HG03558 (cell line): ENCODE results near the gene TBCB.

Experiments
- ATAC-seq: cut with Tn5 transposase; IDR thresholded peaks from one replicate; pipeline ENCODE4 v1.9.1; 2021; ENCODE audit warnings: moderate number of reproducible peaks; ENCODE audit not compliant: unreplicated experiment; ENCODE audit errors: extremely low read depth

TBCB gene

GRCh38 chr19:36100476-36100875 is 14.8 kb upstream of the TBCB start:
- ATAC-seq, result no peak

DNA sequence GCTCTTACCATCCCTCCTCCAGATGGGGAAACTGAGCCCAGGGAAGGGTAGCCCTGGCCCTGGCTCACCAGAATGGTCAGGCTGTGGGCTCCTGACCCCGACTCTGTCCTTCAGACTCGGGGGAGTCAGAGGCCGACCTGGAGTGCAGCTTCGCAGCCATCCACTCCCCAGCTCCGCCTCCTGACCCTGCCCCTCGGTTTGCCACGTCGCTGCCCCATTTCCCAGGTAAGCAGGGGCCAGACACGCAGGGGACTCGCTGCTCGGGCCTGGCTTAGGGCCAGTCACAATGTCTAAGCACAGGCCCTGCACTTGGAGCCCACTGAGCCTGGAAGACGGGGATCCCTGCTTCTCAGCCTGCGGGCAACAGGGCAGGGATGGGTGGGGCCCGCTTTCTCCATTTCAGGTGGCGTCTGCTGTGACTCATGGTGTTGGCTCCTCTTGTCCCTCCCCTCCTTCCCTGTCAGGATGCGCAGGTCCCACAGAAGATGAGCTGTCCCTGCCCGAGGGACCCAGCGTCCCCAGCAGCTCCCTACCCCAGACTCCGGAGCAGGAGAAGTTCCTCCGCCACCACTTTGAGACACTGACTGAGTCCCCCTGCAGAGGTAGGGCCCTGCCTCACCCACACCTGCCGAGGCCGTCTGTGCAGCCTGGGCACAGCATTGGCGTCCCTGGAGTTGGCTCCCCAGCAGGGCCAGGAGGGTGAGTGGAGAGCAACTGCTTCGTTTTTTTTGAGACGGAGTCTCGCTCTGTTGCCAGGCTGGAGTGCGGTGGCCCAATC is 13.5 kb upstream of the TBCB start:
- no peak for ATAC-seq

DNA sequence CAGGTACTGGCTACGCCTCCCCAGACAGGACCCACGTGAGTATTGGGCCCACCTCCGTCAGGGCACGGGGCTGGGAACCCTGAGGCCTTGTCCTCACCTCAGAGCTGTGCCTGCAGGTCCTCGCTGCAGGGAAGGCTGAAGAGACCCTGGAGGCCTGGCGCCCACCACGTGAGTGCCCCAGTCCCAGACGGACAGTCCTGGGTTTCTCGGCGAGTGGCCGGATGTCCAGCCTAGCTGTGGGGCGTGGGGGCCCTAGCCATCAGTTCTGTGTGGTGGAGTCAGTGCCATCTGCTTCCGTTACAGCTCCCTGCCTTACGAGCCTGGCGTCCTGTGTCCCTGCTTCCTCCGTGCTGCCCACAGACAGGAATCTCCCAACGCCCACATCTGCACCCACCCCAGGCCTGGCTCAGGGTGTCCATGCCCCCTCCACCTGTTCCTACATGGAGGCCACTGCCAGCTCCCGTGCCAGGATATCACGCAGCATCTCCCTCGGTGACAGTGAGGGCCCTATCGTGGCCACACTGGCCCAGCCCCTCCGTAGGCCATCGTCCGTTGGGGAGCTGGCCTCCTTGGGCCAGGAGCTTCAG is 12.1 kb upstream of the TBCB start:
- ATAC-seq, result no peak

GRCh38 chr19:36103842-36104552 is 11.3 kb upstream of the TBCB start:
- no peak for ATAC-seq

DNA sequence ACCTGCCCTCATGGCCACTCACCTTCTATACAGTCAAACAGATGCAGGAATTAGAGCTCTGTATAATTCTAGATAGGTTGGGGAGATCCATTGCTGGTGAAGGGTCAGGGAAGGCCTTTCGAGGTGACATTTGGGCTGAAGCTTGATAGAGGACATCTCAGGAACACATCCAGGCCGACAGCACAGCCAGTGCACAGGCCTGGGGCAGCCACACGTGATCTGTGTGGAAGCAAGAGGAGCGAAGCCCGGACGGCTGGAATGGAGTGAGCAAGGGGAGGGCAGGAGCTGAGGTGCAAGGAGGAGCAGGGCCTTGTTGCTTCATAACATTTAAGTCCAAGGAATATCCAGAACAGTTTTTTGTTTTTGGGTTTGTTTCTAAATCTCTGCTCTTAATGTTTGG is 8.8 kb upstream of the TBCB start:
- no peak for ATAC-seq

GRCh38 chr19:36106991-36107390 is 8.3 kb upstream of the TBCB start:
- ATAC-seq, result no peak

GRCh38 chr19:36108684-36109083 is 6.6 kb upstream of the TBCB start:
- no peak for ATAC-seq

DNA sequence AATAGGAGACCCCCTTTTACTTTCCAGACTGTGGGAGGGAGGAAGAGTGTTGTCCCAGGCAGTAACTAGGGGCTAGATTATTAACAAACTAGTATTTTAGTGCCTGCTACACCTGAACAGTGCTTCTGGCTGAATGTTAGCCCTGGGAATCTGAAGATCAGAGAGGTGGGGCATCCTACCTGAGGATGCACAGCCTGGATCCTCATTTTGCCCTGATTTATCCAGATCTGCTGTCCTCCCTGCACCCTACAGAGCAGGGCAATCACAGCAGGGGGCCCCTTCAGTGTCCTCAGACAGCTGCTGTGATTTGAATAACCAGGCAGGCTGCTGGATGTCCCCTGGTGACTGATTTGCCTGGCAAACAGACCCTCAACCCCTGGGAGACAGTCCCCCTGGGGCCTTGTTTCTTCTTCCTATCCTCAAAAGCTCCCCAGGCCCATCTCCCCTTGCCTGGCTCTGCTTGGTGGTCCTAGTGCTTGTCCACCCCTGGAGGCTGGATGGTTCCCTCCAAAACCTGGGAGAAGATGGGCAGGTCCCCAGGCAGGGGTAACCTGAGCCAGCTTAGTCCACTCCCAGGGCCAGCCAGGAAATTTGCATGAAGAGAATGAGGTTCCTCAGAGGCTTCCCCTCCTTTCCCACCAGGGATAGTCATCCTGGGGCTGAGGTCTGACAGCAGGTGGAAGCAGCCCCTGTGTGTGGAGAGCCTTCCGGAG is 4.6 kb upstream of the TBCB start, which contains the start of gene OVOL3:
Gene OVOL3 (plus strand): TSS at position 657 of the 713 bp plus-strand sequence. CDS start 60 bp downstream, outside the sequence.
- ATAC-seq, result no peak

DNA sequence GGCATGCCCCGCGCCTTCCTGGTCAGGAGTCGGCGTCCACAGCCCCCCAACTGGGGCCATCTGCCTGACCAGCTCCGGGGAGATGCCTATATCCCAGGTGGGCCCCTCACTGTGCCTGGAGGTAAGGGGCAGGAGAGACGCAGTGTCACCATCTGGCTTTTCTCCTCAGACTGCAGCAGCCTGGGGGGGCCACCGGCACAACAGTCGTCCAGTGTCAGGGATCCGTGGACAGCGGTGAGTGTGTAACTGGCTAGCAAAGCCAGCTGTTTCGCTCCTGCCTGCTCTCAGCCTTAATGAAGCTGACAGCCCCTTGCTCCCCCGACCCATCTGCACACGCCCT is 4.1 kb upstream of the TBCB start:
- ATAC-seq, result no peak

- ATAC-seq, result no peak
Observed at GRCh38 chr19:36112678-36113077, 2.6 kb upstream of the TBCB start.

GRCh38 chr19:36113425-36113824 is 1.8 kb upstream of the TBCB start:
- ATAC-seq, result no peak

GRCh38 chr19:36113894-36114720 is 1.2 kb upstream of the TBCB start:
- no peak for ATAC-seq

DNA sequence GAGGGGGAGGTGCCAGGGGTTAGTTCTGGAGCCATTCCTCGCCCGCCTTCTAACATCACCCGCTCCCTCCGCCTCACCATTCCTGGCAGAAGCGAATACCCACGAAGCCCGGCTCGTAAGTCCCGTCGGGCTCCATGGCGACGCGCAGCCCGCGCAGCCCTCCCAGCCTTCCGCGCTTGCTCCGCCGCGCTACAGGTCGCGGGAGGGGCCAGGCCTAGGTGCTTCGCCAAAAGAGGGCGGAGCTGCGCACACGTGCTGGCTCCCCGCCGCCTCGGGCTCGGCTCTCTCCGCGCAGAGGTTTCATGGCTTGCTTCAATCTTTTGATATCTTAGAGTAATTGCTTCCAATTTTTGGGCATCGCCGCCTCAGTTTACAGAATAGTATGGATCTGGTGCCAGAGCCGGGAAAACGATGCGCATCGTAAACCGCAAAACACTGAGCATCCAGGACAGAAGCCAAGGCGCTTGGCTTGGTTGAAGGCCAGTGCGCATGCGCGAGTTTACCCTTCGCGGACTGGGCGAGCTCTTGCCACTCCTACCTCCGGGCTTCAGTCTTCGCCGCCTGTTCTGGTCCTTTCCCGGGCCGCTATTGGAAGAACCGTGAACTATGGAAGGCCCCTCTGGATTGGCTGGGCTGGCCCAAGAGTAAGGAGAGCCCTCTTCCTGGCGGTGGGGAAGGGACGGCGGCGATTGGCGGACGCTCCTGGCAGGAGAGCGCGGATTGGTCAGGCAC is 381 bp upstream of the TBCB start, which contains the start of gene POLR2I:
Gene POLR2I (minus strand): TSS at position 155 of the 732 bp plus-strand sequence. CDS start 19 bp downstream, at position 136.
- ATAC-seq, result peak; percentile 66

DNA sequence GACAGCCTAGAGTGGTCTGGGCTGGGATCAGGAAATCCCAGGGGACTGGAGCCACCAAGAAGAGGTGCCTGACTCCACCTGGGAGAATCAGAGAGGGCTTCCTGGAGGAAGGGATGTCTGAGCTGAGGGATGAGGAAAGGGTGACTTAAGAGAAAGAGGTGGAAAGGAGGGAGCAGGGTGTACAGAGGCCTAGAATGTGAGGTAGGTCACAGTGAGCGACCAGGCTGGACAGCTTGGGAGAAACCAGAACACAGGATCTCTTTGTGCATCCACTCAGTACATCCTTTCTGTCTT is 1.0 kb downstream of the TBCB start:
- ATAC-seq, result no peak

DNA sequence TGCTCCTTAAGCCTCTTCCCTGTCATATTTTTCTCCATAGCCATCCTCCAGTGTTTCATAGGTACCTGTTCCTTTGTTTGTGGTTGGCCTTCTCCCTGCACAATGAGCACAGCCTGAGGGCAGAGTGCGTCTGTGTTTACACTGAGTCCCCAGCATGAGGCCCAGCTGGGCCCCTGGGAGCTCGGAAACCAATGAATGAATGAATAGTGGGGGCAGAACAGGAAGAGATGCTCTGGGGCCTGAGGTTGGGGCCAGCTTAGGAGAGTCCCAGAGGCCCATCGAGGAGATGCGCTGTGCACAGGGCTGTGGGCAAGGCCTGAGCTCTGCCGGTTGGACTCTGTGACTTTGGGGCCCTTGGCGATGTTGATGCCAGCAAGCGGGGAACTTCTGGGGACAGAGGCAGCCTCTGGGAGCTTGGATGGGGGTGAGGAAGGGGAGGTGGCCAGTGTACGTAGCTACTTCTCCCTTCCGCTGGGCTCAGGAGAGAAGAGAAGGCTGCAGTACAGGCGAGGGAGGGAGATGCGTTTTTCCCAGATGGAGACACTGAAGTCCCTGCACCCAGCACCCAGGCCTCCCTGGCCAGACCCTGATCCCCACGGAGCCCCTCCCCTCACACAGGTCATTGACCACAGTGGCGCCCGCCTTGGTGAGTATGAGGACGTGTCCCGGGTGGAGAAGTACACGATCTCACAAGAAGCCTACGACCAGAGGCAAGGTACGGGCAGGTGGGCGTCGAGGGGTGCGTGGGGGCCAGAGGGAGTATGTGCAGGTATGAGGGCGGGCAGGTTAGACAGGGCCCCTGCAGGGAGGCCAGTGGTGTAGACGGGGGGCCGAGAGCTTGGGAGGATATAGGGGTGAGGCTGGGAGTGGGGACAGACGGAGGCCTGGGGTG is 5.1 kb downstream of the TBCB start:
- ATAC-seq, result no peak

DNA sequence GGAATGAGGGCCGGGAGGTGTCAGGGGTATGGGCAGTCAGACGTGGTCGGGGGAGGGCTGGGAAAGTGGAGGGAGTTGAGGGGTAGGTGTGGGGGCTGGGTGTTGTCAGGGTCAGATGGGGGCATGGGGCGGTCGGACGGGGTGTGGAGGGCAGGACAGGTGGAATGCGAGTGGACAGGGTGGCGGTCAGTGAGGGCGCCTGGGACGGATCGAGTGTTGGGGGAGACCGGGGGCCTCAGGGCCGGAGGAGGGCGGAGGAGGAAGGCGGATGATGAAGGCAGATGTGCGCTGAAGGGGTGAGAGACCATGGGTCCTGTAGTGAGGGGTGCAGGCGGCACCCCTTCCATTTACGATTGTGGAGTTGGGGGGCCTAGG is 5.7 kb downstream of the TBCB start:
- no peak for ATAC-seq

DNA sequence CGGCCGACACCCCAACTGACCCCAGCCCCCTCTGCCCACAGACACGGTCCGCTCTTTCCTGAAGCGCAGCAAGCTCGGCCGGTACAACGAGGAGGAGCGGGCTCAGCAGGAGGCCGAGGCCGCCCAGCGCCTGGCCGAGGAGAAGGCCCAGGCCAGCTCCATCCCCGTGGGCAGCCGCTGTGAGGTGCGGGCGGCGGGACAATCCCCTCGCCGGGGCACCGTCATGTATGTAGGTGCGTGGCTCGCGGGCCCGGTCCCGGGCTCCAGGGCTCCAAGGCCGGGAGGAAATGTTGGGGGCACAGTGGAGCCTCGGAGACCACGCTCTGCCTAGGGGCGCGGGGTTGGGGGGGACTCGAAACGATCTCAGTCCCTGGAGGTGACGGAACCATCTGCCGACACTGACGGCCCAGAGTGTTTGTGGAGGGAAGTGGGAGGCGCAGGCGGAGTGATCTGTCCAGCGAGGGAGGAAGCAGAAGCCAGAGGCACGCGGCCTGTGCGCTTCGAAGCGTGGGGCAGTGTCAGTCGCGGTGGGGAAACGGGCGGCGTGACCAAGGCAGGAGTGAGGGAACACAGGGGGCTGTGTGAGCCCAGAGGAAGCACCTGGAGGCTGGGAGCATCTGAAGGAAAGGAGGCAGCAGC is 6.3 kb downstream of the TBCB start:
- ATAC-seq, result no peak

GRCh38 chr19:36125557-36125956 is 10.3 kb downstream of the TBCB start:
- ATAC-seq, result no peak
